ENCODE measurements around the gene HBE1.
"Not testable (repeated sequence)": the region's sequence is repeated elsewhere in the genome, so short reads cannot be mapped to it uniquely, and the experiment has no call there.

HBE1 gene

DNA sequence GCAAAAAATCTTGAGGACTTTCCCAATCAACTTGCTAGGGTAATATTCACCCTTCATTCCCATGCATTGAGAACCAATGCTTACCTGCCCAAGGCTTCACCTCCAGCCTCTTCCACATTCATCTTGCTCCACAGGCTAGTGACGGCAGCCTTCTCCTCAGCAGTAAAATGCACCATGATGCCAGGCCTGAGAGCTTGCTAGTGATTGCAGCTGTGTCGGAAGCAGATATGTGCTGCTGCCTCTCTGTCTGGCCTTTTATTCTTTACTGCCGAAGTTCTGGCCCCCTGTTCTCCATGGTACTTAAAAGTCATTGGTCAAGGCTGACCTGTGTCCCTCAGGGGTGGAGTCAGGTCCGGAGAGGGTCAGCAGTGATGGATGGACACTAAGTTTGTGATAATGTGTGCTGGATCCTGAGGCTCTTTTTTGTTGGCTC lies at the start of gene HBE1:
Gene HBE1 (minus strand): TSS at position 231 of the 433 bp plus-strand sequence. CDS start 55 bp downstream, at position 176.
- TF ChIP-seq CTCF (IDR thresholded peaks at IDR 0.05; ENCODE audit: insufficient read depth, low read depth, low read length, missing control alignments): no peak
- no peak within 1 kb of the TSS for H3K4me3 ChIP-seq (ENCODE audit: low read depth, low read length)
- DNase-seq (ENCODE audit: low read depth): no peak

DNA sequence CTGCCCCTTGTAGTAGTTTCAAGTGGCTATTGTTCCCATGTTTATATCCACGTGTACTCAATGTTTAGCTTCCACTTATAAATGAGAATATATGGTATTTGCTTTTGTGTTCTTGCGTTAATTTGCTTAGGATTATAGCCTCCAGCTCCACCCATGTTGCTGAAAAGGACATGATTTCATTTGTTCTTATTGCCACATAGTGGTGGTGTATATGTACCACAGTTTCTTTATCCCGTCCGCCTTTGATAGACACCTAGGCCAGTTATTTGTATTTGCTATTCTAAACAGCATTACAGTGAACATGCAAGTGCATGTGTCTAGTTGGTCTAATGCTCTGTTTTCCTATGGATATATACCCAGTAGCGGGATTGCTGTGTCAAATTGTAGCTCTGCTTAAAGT lies 47.5 kb upstream of the HBE1 start:
- H3K4me3 ChIP-seq (ENCODE audit: low read depth, low read length): no peak overlapping the region
- no peak for TF ChIP-seq CTCF (IDR thresholded peaks at IDR 0.05; ENCODE audit: insufficient read depth, low read depth, low read length, missing control alignments)
- no peak for DNase-seq (ENCODE audit: low read depth)

GRCh38 chr11:5313326-5314023 lies 43.7 kb upstream of the HBE1 start:
- DNase-seq (ENCODE audit: low read depth); H3K4me3 ChIP-seq (ENCODE audit: low read depth, low read length): not testable (repeated sequence)

GRCh38 chr11:5310423-5310822 lies 40.7 kb upstream of the HBE1 start:
- no peak overlapping the region for H3K4me3 ChIP-seq (ENCODE audit: low read depth, low read length)

DNA sequence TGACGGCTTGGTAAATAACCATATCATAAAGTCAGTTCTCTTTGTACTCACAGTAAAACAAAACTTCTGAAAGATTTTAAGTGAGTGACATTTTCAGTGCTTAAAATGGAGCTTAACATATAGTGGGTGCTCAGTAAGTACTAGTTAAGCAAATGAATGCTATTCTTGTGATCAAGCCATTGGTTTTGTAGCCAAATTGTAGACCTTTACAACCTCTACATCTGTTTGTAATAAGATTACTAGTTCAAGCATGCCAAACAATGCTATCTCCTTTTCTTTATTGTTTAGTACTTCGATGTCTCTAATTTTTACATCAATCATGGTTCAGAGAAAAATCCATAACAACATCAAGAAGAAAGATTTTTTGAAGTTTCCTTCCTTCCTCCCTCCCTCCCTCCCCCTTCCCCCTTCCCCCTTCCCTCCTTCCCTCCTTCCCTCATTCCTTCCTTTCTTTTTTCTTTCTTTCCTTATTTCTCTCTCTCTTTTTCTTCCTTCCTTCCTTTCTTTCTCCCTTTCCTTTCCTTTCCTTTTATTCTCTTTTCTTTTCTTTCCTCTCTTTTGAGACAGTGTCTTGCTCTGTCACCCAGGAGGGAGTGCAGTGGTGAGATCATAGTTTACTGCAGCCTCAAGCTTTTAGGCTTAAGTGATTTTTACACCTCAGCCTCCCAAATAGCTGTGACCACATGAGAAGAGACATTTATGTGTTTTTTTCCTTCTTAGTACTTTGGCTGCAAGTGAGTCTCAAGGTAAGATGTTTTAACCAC lies 37.7 kb upstream of the HBE1 start:
- DNase-seq (ENCODE audit: low read depth): no peak
- H3K4me3 ChIP-seq (ENCODE audit: low read depth, low read length): no peak overlapping the region
- TF ChIP-seq CTCF (IDR thresholded peaks at IDR 0.05; ENCODE audit: insufficient read depth, low read depth, low read length, missing control alignments): no peak

More at GRCh38 chr11:5310423-5310822, 40.7 kb upstream of the HBE1 start:
- no peak for TF ChIP-seq CTCF (IDR thresholded peaks at IDR 0.05; ENCODE audit: insufficient read depth, low read depth, low read length, missing control alignments)
- no peak for DNase-seq (ENCODE audit: low read depth)

GRCh38 chr11:5304046-5304445 lies 34.3 kb upstream of the HBE1 start:
- no peak for DNase-seq (ENCODE audit: low read depth)
- H3K4me3 ChIP-seq (ENCODE audit: low read depth, low read length): no peak overlapping the region
- TF ChIP-seq CTCF (IDR thresholded peaks at IDR 0.05; ENCODE audit: insufficient read depth, low read depth, low read length, missing control alignments): no peak

- DNase-seq (ENCODE audit: low read depth): no peak
- TF ChIP-seq CTCF (IDR thresholded peaks at IDR 0.05; ENCODE audit: insufficient read depth, low read depth, low read length, missing control alignments): no peak
- no peak overlapping the region for H3K4me3 ChIP-seq (ENCODE audit: low read depth, low read length)
Measured at GRCh38 chr11:5303626-5304025, 33.9 kb upstream of the HBE1 start.
